ENCODE measurements around the gene TOMM7. TPM values are rescaled to one million over a fixed set of nuclear protein-coding genes. Genes with fewer than 3 reads are reported as not detected.
A peak's percentile ranks its signal among the peaks of the same experiment; 100 is the strongest.
"Not testable (repeated sequence)": the region's sequence is repeated elsewhere in the genome, so short reads cannot be mapped to it uniquely, and the experiment has no call there.

The TOMM7 gene
- polyA plus RNA-seq, 1 donor from 2014 or later: 479 TPM

- no peak overlapping the region for H3K27ac Mint-ChIP-seq
- H3K4me3 Mint-ChIP-seq: peak overlapping the region in 1 of 4 donors; percentile 43
- H3K4me1 Mint-ChIP-seq: peaks cover 33 to 43% (median 39%) of the 10 kb centered on the region in 3 donors
- H3K36me3 Mint-ChIP-seq: peaks cover 14% of the 10 kb centered on the region
- no peaks in the 10 kb centered on the region for H3K27me3 Mint-ChIP-seq
- H3K9me3 Mint-ChIP-seq: no peaks in the 10 kb centered on the region
Measured at GRCh38 chr7:22859641-22860290, 37.1 kb upstream of the TOMM7 start.

DNA sequence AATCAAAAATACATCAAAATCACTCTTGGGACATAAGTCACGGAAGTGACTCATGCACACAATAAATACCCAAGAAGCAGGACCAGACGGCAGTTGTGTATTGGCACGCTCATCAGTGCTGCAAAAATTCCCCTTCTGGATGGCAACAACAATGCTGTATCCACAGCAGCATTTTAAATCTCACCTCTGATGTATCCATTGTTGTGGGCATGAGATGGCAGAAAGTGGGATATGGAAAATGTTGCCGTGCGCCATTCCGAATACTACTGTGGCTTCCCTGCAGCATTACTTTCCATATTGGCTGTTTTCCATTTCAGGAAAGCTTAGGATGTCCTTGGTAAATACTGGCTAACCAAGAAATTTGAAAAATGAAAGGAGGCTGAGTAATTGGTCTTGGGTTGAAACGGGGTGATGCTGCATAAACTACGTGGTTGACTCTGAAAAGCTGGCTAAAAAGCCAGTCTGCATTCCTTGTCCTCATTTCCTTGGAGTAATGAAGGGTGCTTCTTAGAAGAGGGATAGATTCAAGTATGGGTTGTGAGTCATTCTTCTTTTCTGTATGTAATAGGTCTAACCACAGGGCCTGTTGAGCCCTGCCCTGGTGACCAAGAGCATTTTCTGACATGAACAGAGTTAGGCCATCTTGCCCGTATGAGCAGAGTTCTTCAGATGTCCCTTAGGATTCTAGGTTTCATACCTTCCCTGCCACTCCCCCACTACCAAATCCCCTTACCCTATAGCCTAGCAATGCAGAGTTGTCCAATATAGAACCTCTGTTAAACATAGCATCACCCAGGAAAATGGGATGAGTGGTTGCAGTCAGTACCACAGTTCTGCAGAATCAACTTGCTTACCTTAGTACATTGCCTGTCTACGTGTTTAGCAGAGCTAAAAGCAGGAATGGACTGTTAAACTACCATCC, 36.3 kb upstream of the TOMM7 start:
- H3K4me1 Mint-ChIP-seq: peaks cover 31 to 36% (median 36%) of the 10 kb centered on the region in 3 donors
- H3K27ac Mint-ChIP-seq: peak overlapping the region in 1 of 3 donors; percentile 76
- no peak overlapping the region for H3K4me3 Mint-ChIP-seq
- H3K9me3 Mint-ChIP-seq: no peaks in the 10 kb centered on the region
- H3K27me3 Mint-ChIP-seq: no peaks in the 10 kb centered on the region
- peaks cover 13% of the 10 kb centered on the region for H3K36me3 Mint-ChIP-seq

DNA sequence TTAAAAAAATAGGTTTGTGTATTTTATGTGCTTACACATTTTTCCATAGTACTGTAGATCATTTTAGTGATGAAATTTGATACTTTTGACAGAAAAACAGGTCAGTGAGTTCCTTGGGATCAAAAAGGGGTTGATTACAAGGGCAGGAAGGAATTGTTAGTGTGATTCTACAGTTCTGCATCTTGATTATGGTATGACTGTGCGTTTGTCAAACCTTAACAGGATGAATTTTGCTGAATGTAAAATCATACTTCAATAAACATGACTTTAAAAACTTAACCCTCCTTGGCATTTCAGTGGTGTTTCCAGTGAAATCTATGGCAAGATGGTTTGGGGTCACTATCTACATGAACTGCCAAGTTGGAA, 35.6 kb upstream of the TOMM7 start:
- Mint-ChIP-seq H3K4me1 (peaks cover 34 to 40% (median 38%) of the 10 kb centered on the region in 3 donors), H3K36me3 (peaks cover 10% of the 10 kb centered on the region), H3K27ac (peak overlapping the region in 1 of 3 donors; percentile 76), H3K9me3 (no peaks in the 10 kb centered on the region), H3K4me3 (no peak overlapping the region), H3K27me3 (no peaks in the 10 kb centered on the region)

- peaks cover 35 to 47% (median 41%) of the 10 kb centered on the region in 3 donors for H3K4me1 Mint-ChIP-seq
- peaks cover 2% of the 10 kb centered on the region for H3K27me3 Mint-ChIP-seq
- H3K9me3 Mint-ChIP-seq: no peaks in the 10 kb centered on the region
- peak overlapping the region in 1 of 3 donors; percentile 26 for H3K27ac Mint-ChIP-seq
- peaks cover 7% of the 10 kb centered on the region for H3K36me3 Mint-ChIP-seq
- peak overlapping the region in 3 of 4 donors; percentile 26 to 87 (median 86) for H3K4me3 Mint-ChIP-seq
Measured at GRCh38 chr7:22856416-22856815, 33.8 kb upstream of the TOMM7 start.

DNA sequence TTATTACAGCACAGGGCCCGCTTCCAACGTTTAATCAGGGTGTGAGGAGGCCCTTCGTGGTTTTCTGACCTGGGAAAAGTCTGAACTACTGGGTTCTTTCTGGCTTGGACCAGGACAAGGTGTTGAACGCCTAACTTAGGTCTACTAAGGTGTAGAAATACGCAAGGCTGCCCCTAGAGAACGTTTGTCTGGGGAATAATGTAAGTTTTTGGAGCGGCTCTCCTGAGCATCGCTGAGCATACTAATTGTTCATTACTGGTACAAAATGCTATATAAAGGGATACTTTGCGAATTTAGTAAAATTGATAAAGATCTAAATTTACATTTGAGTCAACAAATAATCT, 32.4 kb upstream of the TOMM7 start:
- Mint-ChIP-seq H3K36me3 (peaks cover 6% of the 10 kb centered on the region), H3K4me1 (peaks cover 31 to 41% (median 37%) of the 10 kb centered on the region in 3 donors), H3K4me3 (peak overlapping the region; percentile 86 to 99 (median 94)), H3K27me3 (peaks cover 2% of the 10 kb centered on the region), H3K27ac (peak overlapping the region; percentile 76 to 94 (median 93)), H3K9me3 (no peaks in the 10 kb centered on the region)

DNA sequence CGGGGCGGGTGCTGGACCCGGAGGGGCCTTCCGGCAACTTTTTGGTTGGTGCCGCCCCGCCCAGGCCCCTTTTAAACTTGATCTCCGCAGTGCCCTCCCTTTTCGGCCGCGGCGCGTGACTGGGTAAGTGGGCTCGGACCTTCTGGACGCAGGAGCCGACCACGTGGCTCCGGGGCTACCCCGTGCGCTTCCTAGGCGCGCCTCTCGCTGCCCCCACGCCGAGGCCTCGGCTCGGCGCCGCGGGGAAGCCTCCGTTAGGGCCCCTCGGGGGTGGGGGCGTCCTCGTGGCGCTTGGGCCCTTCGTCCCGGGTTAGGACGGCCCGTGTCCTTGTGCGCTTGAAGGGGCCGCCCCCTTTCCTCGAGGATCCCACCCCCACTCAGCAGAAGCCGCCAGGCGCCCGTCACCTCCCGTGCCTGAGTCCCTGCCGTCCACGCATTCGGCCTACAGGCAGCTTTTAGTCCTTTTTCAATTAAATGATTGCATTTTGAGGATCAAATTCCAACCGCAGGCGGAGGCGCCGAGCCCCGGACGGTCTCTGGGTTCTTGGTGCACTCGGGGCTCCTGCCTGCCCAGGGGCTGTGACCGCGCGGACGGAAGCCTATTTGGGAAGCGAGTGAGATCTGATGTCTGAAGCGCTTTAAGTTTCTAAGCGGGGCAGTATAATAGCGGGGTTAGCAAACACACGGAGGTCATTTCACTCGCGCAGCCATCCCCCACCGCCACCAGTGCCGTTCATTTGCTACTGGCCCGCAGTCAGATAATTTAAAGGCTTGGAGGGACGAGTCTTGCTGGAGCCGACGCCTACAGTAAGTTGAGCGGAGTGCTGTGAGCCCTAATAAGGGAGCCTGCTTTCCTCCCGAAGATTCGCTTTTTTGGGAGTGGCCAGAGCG, 31.8 kb upstream of the TOMM7 start:
- H3K27me3 Mint-ChIP-seq: peaks cover 2% of the 10 kb centered on the region
- H3K4me3 Mint-ChIP-seq: peak overlapping the region; percentile 86 to 99 (median 94)
- H3K27ac Mint-ChIP-seq: peak overlapping the region; percentile 76 to 94 (median 93)
- H3K9me3 Mint-ChIP-seq: no peaks in the 10 kb centered on the region
- peaks cover 6% of the 10 kb centered on the region for H3K36me3 Mint-ChIP-seq
- peaks cover 31 to 39% (median 37%) of the 10 kb centered on the region in 3 donors for H3K4me1 Mint-ChIP-seq

DNA sequence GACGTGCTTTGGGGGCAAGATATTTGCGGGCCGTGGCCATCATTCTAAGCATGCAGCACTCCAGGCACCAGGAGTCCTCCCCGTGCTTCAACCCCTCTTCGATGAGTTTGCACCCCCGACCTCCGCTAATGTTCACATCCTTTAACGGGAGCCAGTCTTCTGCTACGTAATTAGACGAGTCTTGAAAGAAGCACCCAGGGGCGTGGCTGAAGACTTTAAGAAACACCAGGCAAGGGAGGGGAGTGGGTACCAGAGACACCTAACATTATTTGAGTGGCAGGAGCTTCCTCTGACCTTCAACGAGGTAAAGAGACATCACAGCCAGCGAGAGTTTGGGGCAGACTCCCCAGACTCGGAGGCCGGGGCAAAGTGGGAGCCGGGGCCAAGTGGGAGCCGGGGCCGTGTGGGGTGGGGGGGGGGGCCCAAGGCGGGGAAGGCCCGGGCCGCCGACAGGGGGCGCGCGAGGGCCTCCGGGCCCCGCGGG, 31.1 kb upstream of the TOMM7 start:
- Mint-ChIP-seq H3K4me3 (peak overlapping the region; percentile 86 to 96 (median 96)), H3K9me3 (no peaks in the 10 kb centered on the region), H3K27ac (peak overlapping the region; percentile 59 to 98 (median 92)), H3K27me3 (peaks cover 2% of the 10 kb centered on the region), H3K4me1 (peaks cover 24 to 33% (median 32%) of the 10 kb centered on the region in 3 donors), H3K36me3 (peaks cover 6% of the 10 kb centered on the region)

- Mint-ChIP-seq H3K36me3 (peaks cover 6% of the 10 kb centered on the region), H3K27me3 (peaks cover 2% of the 10 kb centered on the region), H3K4me1 (peaks cover 24 to 32% (median 29%) of the 10 kb centered on the region in 3 donors), H3K9me3 (no peaks in the 10 kb centered on the region), H3K27ac (peak overlapping the region; percentile 59 to 98 (median 92)), H3K4me3 (peak overlapping the region; percentile 86 to 96 (median 96))
Measured at GRCh38 chr7:22853138-22853537, 30.5 kb upstream of the TOMM7 start.

DNA sequence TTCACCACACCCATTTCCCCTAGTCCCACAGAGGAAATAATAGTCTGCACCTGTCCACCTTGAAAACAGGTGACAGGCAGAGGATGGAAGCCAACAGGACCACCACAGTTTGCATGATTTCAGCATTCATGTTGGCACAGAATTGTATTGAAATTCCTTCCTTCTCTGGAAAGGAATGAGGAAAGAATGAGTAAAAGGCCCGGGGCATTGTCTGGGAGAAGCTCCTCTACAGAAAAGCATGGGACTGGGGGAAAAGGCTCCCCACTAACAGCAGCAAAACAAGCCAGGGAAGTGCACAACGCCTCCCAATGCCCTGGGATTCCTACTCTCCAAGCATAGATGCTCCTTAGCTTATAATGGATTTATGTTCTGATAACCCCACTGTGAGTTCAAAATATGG, 28.5 kb upstream of the TOMM7 start:
- Mint-ChIP-seq H3K9me3 (no peaks in the 10 kb centered on the region), H3K27me3 (peaks cover 2% of the 10 kb centered on the region), H3K4me3 (no peak overlapping the region), H3K4me1 (peaks cover 14 to 23% (median 19%) of the 10 kb centered on the region in 3 donors), H3K27ac (no peak overlapping the region), H3K36me3 (no peaks in the 10 kb centered on the region)

GRCh38 chr7:22850394-22850793, 27.7 kb upstream of the TOMM7 start:
- H3K27me3 Mint-ChIP-seq, H3K36me3 Mint-ChIP-seq, H3K4me3 Mint-ChIP-seq, H3K9me3 Mint-ChIP-seq, H3K27ac Mint-ChIP-seq: not testable (repeated sequence)
- H3K4me1 Mint-ChIP-seq: peaks cover 12 to 17% (median 14%) of the 10 kb centered on the region in 3 donors

DNA sequence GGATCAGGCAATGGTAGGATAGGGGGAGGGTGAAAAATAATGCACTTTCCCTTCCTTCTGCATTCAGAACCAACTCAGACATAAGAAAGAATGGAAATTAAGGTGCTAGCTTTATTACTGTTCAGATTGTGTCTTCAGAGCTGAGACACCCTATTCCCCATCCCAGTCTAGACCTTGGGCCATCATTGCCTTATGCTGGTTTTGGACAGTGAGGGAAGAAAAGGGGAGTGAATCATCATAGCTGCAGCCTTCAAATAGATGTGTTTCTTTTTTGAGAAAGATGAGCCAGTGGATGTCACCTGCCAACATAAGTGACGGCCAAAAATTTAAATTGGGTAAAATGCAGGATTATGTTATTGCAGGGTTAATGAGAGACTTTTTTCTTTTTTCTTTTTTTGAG, 27.0 kb upstream of the TOMM7 start:
- Mint-ChIP-seq H3K36me3 (no peaks in the 10 kb centered on the region), H3K9me3 (no peaks in the 10 kb centered on the region), H3K4me1 (peaks cover 5 to 13% (median 11%) of the 10 kb centered on the region in 3 donors), H3K27ac (no peak overlapping the region), H3K27me3 (peaks cover 2% of the 10 kb centered on the region), H3K4me3 (peak overlapping the region in 1 of 4 donors; percentile 52)

DNA sequence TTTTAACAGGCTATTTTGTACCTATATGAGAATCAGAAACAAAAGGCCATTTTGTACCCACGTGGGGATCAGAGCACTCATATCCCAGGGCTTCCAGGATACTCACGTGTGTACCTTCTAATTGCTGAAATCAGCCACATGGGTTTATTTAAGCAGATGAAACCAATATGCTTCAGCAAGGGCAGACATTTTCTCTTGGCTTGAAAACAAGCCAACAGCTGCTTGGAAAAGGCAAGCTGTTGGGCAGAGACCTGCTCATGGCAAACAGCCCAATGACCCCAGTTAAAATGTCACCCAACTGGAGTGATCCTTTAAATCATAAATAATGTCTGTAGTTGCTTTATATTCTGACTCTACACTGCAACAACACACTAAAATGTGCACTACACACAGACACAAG, 26.5 kb upstream of the TOMM7 start:
- Mint-ChIP-seq H3K4me3 (peak overlapping the region in 1 of 4 donors; percentile 52), H3K27me3 (peaks cover 2% of the 10 kb centered on the region), H3K36me3 (no peaks in the 10 kb centered on the region), H3K27ac (no peak overlapping the region), H3K9me3 (no peaks in the 10 kb centered on the region), H3K4me1 (peaks cover 5 to 15% (median 13%) of the 10 kb centered on the region in 3 donors)

DNA sequence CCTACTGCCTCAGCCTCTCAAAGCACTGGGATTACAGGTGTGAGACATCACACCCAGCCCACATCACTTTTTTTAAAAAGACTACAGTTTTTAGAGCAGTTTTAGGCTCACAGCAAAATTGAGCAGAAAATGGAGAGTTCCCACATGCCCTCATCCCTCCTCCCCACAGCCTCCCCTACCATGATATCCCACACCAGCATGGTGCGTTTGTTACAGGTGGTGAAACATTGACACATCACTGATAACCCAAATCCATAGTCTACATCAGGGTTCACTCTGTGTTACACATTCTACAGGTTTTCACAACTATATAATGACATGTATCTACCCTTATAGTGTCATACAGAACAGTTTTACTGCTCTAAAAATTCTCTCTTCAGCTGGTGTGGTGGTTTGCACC, 24.3 kb upstream of the TOMM7 start:
- Mint-ChIP-seq H3K4me1 (peaks cover 0 to 6% (median 0%) of the 10 kb centered on the region in 3 donors), H3K27me3 (no peaks in the 10 kb centered on the region), H3K36me3 (no peaks in the 10 kb centered on the region), H3K27ac (no peak overlapping the region), H3K4me3 (no peak overlapping the region), H3K9me3 (no peaks in the 10 kb centered on the region)

DNA sequence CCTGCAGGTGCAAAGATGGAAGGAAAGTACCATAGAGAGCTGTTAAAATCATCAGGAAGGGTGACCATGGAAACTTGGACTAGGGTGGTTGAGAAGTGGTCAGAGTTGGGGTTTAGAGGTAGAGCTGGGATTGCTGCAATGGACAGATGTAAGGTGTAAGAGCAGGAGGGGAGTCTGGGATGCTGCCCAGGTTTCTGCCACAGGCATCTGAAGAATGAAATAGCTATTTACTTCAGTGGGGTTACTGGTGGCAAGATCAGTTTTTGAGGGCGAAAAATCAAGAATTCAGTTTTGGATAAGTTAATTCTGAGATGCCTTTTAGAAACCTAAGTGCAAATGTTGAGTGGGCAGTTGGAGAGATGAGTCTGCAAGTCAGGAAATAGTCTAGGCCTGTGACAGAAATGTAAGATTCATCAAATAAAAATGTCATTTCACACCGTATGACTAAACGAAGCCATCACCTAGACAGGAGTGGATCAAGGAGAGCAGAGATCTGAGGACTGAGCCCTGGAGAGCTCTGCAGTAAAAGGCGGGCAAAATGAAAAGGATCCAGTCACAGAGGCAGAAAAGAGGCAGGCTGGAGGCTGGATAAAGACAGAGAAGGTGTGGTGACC, 22.7 kb upstream of the TOMM7 start:
- Mint-ChIP-seq H3K36me3 (no peaks in the 10 kb centered on the region), H3K4me3 (no peak overlapping the region), H3K27me3 (no peaks in the 10 kb centered on the region), H3K9me3 (no peaks in the 10 kb centered on the region), H3K27ac (no peak overlapping the region), H3K4me1 (peaks cover 0 to 6% (median 0%) of the 10 kb centered on the region in 3 donors)
